HG03432 (cell line): ENCODE measurements around the gene TXNL4B.
A peak's percentile ranks its signal among the peaks of the same experiment; 100 is the strongest.

Experiments
- ATAC-seq: cut with Tn5 transposase; IDR thresholded peaks from one replicate; pipeline ENCODE4 v1.9.1; 2021; ENCODE audit warnings: mild to moderate bottlenecking, moderate library complexity; ENCODE audit not compliant: unreplicated experiment

Gene TXNL4B

DNA sequence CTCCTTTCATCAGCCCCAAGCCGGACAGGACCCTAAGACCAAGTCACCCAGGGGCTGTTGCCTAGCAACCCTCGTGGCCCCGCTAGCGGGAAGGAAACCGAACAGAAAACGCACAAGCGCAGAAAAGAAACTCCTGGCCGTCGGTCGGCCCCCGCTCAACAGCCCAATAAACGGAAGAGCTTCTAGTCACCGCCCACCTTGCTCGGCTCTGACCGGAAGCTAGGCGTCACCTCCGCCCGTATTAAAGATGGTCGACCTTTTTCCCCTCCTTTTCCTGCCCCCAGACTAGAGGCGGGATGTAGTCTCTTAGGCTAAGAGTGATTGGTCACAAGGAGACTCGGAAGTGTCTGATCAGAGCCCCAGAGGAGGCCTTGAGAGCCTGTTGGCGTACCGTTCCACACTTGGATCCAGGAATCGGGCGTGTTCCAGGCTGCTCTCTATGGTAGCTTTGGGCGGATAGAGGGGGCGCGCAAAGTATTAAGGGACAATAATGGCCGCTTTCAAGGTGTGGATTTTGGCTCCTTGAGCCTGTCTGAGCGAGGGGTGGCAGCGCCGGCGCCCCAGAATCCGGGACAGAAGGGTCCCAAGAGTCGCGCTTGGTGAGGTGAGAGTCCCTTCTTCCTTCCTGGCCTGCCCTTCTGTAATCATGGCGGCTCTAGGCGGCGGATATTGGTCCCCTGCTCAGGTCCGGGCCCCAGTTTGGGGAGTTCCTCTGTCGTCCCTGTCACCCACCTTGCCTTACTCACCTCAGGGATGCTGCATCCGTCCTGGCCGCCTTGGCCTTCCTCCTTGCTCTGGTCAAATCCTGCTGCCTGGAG is at the start of gene TXNL4B, which contains the start of gene DHX38:
TXNL4B (minus strand) TSS at position 173 of the 818 bp plus-strand sequence. CDS start 2,871 bp downstream, outside the sequence.
DHX38 (plus strand) TSS at position 400 of the 818 bp plus-strand sequence. CDS start 2,311 bp downstream, outside the sequence.
- ATAC-seq, result peak; percentile 97

DNA sequence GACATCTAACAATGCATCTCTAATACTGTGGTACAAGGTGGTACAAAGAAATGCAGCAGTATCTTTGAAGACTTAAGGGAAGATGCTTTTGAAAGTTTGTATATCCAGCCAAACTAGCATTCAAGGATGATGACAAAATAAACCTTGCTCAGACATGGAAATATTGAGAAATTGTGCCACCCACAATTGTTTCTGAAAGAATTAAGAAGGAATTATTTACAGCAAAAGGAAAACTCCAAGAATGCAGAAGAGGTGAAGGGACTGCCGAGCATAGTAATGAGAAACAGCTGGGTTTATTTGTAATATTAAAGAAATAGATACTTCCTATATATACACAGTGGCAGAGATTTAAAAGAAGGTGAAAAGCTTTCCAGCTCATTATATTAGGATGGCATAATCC is 49.1 kb upstream of the TXNL4B start:
- ATAC-seq, result no peak

DNA sequence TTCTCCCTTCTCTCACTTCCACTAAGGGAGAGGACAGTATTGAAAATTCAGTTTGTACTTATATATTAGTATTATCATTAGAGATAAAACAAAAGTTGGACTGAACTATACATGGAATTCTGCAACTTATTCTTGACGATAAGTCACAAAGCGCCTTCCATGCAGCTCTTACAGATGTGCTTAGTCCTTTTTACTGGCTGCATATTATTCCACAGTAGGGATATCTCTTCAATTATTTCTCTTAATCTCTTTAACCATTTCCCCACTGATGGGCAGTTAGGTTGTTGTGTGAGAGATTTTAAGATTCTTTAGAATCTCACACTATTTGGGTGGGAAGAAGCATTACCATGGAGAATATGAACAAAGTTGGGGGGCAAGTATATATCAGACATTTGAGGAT is 46.5 kb upstream of the TXNL4B start:
- ATAC-seq, result no peak

DNA sequence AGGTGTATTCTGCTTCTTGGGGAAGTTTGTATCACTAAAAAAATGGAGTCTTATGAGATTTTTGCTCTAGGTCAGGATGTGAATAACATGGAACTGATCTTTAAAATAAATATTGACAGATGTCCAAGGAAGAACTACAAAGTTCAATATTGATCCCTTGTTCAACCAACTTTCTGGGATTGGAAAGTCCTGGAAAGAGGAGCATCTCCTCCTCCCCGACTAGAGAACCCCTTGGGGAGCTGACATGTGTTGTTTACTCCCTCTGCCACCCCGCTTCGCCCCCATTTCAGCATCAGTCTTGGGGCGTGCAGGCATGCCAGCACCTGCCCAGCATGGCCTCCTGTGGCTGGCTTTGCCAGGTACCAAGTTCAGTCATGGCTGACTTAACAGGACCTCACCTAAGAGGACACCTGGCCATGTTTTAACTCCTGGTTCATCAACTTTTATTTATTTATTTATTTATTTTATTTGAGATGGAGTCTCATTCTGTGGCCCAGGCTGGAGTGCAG is 44.7 kb upstream of the TXNL4B start:
- no peak for ATAC-seq

DNA sequence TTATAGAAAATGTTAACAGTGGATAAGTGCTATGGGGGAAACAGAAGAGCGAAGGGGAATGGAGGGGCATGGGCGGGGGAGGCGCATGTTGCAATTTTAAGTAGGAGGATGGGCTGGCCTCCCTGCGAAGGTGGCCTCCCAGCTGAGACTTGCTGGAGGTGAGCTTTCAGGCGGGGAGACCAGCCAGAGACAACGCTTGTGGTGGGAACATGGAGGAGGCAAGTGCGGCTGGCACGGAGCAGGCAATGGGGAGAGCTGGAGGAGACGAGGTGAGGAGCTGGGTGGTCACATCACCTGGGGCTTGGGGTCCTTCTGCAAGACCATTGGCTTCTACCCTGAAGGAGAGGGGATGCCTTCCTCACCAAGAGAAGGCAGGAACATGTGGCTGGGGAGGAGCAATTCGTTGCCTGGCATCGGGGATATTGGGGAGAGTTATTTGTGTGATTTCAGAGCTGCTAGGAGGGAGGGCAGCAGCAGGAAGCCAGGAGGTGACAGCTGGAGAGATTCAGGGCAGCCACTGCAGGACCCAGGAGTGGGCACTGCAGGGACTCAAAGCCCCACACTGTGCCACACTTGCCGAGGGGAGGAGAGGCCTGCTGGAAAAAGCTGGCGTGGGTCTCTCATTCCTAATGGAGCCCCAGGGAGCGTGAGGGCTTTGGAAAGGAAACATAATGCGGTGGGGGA is 44.1 kb upstream of the TXNL4B start:
- no peak for ATAC-seq

DNA sequence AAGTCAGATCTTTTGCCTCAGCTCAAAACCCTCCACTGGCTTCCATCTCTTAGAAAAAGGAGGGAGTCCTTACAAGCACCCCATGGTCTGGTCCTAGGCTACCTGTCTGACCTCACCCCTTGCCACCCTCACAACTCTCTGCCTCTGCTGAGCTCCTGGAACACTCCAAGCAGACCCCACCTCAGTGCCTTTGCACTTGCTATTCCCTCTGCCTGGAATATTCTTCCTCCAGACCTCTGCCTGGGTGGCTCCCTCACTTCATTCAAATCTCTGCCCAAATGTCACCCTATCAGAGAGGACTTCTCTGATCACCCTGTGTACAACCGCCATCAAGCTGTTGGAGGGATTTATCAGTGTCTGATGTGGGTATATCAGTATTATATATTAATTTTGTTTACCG is 41.1 kb upstream of the TXNL4B start:
- ATAC-seq, result no peak

DNA sequence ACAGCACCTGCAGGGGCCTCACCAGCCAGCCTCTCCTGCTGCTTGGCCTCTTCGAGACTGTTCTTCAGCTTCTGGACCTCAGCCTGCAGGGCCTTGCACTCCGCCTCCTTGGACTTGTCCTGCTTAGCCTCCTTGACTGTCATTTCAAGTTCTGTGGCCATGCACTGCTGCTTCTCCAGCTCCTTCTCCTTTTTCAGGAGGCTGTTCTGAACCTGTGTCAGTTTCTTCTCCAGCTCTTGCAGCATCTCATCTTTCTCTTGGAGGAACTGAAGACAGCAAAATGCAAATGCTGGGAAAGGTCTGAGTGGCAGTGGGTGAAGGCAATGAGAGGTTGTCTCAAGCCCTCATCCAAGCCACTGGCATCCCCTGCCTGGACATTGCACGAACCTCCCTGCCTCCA is 39.3 kb upstream of the TXNL4B start:
- ATAC-seq, result no peak

DNA sequence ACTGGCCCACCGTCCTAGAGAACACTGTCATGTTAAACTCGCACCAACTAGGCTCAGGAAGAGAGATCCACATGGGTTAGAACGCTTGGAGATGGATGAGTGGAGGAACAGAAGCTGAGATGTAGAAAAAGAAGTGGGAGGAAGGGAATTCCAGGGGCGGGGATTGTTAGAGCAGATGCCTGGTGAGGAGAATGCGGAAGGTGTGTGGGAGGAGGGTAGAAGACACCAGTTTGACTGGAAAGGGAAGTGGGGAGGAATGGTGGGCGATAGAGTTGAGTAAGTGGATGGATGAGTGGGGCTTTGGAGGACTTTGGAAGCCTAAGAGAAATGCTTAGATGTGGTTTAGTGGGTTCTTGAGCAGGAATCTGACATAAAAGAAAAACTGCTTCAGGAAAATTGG is 37.6 kb upstream of the TXNL4B start:
- ATAC-seq, result no peak

DNA sequence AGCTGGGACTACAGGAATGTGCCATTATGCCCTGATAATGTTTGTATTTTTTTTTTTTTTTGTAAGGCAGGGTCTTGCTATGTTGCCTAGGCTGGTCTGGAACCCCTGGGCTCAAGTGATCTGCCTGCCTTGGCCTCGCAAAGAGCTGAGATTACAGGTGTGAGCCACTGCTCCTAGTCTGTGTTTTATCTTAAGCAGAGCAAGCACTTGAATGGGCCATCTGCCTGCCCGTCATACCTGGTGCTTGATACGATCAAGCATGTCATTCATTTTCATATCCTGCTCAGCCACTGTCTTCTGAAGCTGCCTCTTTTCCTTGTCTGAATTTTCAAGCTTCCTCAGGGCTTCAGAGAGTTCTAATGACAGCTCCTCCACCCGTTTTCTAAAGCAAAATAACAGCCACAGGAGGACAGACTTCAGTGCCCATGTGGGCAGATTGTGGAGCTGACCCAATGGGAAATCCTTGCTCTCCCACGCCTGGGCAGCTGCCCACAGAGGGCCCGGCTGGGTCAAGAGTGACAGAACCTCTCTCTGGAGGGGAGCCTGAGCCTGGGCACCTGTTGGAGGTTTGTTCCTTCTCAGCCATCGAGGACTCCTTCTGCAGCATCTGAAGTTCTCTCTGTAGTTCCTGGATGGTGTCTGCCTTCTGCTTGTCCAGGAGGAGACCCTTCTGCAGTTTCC is 36.7 kb upstream of the TXNL4B start:
- no peak for ATAC-seq

DNA sequence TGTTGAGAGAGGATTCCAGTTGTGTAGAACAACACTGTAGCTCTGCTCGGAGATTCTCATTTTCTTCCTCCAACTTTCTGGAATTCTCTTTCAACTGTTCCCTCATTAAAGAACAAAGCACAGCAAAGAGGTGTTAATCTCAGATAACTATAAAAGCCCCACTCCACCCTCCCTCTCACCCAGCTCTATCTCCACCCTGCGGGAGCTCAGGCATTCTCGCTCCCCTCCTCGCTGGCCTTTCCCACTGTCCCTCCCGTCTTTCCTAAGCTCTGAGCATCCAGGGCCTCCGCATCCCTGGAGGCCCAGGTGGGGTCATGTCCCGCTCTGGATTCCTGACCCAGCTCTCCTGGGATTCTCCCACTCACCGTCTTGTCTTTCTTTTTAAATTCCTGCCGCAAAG is 35.3 kb upstream of the TXNL4B start:
- no peak for ATAC-seq

DNA sequence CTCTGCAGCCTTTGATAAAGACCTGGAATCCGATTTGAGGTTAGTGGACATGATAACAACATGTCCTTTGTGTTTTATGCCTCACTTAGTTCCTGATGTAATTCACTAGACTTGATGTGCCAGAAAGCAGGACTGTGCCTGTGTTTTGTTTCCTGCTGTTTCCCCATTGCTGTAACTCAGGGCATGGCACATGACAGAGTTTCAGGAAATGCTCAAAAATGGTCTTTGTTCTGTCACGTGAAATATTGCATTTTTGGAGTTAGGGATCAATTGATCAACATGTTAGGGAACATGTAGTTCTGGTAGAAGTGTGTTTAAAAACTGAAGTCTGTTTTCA is 33.0 kb upstream of the TXNL4B start:
- ATAC-seq, result no peak

DNA sequence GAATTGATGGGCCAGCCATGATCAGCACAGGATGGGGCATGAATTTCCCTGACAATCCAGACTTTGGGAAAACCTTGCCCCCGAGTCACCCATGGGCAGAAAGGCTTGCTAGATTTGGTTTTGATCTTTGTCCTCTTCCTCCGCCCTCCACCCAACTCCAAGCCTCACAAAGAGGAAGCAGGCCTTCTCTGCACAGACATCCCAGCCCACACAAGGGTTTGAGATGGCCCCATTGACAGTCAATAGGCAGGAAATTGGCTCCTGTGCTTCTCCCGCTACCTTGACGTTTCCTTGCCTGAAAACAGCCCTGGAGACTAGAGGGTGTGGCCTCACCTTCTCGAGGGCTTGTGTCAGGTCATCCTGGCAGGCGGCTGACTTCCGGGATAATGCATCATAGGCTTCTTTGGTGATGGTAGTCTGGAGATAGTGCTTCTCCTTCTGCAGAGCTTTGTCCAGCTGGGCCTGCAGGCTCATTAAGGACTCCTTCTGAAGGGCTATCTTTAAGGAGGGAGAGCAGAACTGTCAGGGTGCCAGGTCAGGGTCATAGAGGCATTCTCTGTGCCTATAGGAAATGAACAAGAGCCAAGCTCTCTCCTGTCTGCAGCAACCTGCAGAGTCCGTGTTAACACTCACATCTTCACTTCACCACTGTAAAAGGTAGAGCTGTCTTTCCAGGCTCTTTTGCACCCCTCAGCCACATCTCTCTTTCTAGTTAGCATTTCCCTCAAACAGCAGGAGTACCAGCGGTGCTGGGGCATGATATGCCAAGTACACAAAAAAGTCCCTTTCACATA is 32.4 kb upstream of the TXNL4B start:
- ATAC-seq, result no peak

DNA sequence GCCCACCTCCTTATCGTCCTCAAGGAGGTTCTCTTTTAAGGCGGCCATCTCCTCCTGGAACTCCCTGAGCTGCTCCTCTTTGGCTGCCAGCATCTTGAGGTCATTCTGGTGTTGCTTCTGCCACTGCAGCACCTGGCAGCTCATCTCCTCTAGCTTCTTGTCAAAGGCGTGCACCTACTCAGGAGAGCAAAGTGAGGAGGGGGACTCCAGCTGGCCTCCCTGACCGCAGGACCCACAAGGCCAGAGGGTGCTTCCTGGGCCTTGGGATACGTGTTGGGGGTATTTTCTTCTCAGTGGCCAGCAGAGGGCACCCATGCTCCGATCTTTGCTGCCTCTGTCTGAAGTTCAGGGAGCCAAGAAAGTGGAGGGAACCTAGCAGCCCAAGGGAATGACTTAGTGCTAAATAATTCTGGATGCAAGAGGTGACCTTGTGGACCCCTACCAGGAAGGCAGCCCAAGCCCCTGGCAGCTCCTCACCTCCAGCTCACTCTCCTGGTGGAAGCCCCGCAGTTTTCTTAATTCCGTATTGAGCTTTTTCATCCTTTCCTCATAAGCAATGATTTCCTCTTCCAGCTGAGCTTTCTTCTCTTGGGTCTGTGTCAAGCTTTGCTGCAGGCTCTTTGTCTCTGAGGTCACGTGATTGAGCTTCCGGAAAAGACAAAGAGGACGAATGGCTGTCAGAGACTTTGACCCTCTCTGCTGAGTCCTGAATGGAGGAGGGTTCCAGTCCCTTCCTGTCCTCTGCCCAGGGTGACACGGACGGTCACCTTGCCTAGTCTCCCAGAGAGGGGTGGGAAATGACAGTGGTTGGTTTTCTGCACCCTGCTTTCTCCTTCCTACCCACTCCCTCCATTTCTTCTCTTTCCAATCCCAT is 31.6 kb upstream of the TXNL4B start:
- ATAC-seq, result peak; percentile 86

DNA sequence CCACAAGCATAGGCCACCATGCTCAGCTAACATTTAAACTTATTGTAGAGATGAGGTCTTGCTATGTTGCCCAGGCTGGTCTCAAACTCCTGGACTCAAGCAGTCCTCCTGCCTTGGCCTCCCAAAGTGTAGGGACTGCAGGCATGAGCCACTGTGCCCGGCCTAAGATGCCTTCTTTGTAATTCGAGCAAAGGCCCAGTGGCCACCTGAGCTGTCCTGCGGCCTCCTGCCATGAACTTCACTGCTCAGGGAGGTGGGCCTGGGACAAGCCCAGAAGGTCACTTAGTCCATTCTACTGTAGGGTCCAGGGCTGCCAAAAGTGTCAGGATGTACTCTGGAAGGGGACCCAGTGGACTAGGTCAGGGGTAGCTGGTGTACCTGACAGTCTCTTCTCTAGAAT is 30.7 kb upstream of the TXNL4B start:
- no peak for ATAC-seq

DNA sequence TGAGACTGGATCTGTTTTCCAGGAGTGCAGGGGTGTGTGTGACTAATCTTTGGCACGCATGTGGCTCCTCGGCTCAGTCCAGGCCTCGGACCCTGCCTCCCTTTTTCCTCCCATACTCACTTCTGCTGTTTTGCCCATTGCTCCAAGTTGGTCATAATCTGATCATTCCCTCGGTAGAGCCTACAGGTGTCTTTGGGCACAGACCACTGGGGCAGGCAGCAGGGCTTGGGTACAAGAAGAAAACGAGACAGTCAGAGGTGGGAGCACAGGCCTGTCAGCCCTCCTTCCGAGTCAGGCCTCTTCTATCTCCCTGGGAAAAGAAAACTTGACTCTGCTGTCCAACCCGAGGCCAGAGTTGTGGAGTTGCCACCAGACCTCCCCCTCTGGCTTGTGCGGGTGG is 30.0 kb upstream of the TXNL4B start:
- ATAC-seq, result no peak

DNA sequence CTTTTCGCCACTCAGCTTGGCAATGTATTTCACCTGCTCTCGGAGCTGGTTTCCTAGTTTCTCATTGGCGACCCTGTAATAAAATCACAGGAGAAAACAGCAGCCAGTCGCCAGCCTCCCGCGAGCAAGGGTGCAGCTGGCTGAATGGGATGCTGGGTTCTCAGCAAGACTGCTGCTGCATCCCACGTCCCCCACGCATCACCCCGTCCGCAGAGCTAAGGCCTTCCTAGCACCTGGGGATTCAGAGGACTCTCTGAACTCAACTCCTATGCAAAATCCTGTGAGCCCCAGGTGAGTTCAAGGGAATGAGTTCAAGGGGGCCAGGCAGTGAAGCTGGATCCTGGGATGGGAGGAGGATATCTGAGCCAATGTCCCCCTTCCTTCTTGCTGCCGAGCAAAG is 29.5 kb upstream of the TXNL4B start:
- ATAC-seq, result no peak

DNA sequence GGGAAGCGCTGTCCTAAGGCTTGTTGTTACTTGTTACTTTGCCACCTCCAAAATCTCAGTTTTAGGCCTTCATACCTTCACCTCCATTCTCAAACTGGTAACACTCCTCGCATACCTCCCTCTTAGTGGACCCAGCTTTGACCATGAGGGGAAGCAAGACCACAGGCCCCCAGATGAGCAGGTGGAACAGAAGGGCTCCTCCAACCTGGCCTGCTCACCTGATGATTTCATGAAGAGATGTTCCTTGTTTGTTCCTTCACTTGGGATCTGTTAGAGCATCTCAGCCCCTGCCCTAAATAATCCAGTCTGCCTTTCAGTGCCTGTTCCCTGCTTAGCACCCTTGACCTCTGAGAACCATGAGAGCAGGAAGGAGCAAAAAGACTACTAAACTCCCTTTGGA is 28.9 kb upstream of the TXNL4B start:
- ATAC-seq, result no peak

DNA sequence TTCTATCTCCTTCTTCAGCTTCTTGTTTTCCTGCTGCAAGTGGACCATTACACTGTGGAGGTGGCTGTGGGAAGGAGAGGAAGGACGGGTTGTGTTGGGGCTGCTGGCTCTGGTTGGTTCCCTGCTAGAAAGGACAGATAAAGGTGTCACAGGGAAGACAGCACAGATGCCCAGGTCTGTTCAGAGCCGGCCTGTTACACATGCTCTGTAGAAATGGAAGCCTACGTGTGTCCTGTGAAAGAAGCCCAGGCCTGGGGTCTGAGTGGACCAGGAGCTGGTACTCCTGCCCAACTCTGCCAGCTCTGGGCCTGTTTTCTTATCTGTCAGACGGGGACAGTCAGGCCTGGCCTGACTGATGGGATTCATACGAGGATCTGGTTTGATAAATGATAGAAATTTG is 26.6 kb upstream of the TXNL4B start:
- ATAC-seq, result no peak

DNA sequence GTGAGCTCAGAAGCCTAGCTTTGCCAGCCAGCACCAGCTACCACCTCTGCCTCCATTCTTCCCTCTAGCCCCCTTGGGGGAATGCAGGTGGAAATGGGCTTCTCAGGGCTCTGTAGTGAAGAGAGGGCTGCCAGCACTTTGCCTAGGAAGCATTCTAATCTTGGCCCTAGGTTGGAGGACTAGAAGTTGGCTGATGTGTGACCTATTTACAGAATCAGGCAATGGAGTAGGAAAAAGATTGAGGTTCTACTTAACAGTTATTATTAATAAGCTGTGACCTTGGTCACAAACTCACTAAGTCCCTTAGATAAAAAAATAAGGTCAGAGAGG is 20.2 kb upstream of the TXNL4B start:
- ATAC-seq, result no peak
